B cell (primary cell): Measurements from ENCODE around the gene TANC1. TPM values are rescaled to one million over a fixed set of nuclear protein-coding genes. Genes with fewer than 3 reads are reported as not detected.

ENCODE experiments used
- ATAC-seq: fragments of 200-7000 bp; cut with Tn5 transposase; one replicate; pipeline ENCODE4 v1.10.0; 2021; ENCODE audit warnings: low read depth, mild to moderate bottlenecking, moderate number of reproducible peaks, moderate library complexity
- CTCF ChIA-PET: fragments of 350-600 bp; sonication (Branson Sonifier 250); formaldehyde crosslinking; loops from one replicate; lab custom pipeline; 2021; ENCODE audit warnings: antibody characterized with exemption, inconsistent platforms; lab: Charles Lee
- POLR2A ChIA-PET: fragments of 350-600 bp; sonication (Branson Sonifier 250); formaldehyde crosslinking; loops from one replicate; lab custom pipeline; 2021; ENCODE audit warnings: antibody characterized with exemption; lab: Charles Lee
- DNase-seq: peaks from one replicate; pipeline ENCODE4 v3.0.0; 2013
- H2AFZ ChIP-seq: 2 replicates; pipeline ENCODE4 v1.6.1; 2012; ENCODE audit warnings: mild to moderate bottlenecking, low read depth, low read length; ENCODE audit not compliant: insufficient read depth, poor library complexity, severe bottlenecking
- H3K27ac ChIP-seq, 2 donors: 1 replicate in 1 of 2; 2 replicates in 1 of 2; pipeline ENCODE4 v1.5.1; 2012 to 2013; ENCODE audit warnings: low read length in 2 of 2, mild to moderate bottlenecking in 2 of 2, moderate library complexity in 1 of 2
- H3K27me3 ChIP-seq, 4 experiments: fragments of 200-600 bp in 1 of 4; sonication (generic) in 1 of 4; replicated peaks in 1 of 4; 1 replicate in 2 of 4; 2 replicates in 2 of 4; pipeline versions ENCODE4 v1.6.1 to v1.7.0; 2013 to 2016; ENCODE audit warnings: low read length in 3 of 4, mild to moderate bottlenecking in 2 of 4, mixed read lengths in 1 of 4, moderate library complexity in 1 of 4; ENCODE audit not compliant: insufficient read depth in 4 of 4, control insufficient read depth in 3 of 4; ENCODE audit errors: control extremely low read depth in 1 of 4
- H3K36me3 ChIP-seq, 2 experiments: replicated peaks in 1 of 2; 1 replicate in 1 of 2; 2 replicates in 1 of 2; pipeline versions ENCODE4 v1.6.1 to v1.7.1; 2013; ENCODE audit warnings: low read length in 1 of 2; ENCODE audit not compliant: insufficient read depth in 2 of 2, control insufficient read depth in 1 of 2; ENCODE audit errors: control extremely low read depth in 1 of 2, extremely low read depth in 1 of 2
- H3K4me1 ChIP-seq, 2 donors: fragments of 200-600 bp in 1 of 2; sonication (generic) in 1 of 2; 1 replicate in 1 of 2; 2 replicates in 1 of 2; pipeline versions ENCODE4 v1.5.1 to v1.6.1; 2013 to 2017; ENCODE audit warnings: low read length in 2 of 2; ENCODE audit not compliant: control insufficient read depth in 2 of 2, insufficient read depth in 2 of 2
- H3K4me2 ChIP-seq: replicated peaks from 2 replicates; pipeline ENCODE3; 2012; ENCODE audit warnings: mild to moderate bottlenecking, low read depth, low read length; ENCODE audit not compliant: poor library complexity, severe bottlenecking
- H3K4me3 ChIP-seq, 5 experiments: fragments of 200-600 bp in 1 of 5; sonication (generic) in 1 of 5; 1 replicate in 3 of 5; 2 replicates in 2 of 5; pipeline versions ENCODE4 v1.5.1 to v1.7.0; 2011 to 2016; ENCODE audit warnings: low read length in 4 of 5, mild to moderate bottlenecking in 4 of 5, low read depth in 2 of 5, control low read depth in 1 of 5, moderate library complexity in 1 of 5; ENCODE audit not compliant: insufficient read depth in 1 of 5; ENCODE audit errors: control extremely low read depth in 1 of 5, extremely low read depth in 1 of 5
- H3K79me2 ChIP-seq: fragments of 200-600 bp; sonication (generic); one replicate; pipeline ENCODE4 v1.6.0; 2016; ENCODE audit warnings: low read length; ENCODE audit not compliant: control insufficient read depth, insufficient read depth
- H3K9ac ChIP-seq: fragments of 200-600 bp; sonication (generic); 2 replicates; pipeline ENCODE4 v1.6.1; 2017; ENCODE audit warnings: mild to moderate bottlenecking, low read length, moderate library complexity
- H3K9me3 ChIP-seq, 3 donors: one replicate each; pipeline versions ENCODE4 v1.6.1 to v1.7.1; 2013; ENCODE audit warnings: low read length in 2 of 3; ENCODE audit not compliant: control insufficient read depth in 2 of 3, insufficient read depth in 1 of 3; ENCODE audit errors: control extremely low read depth in 1 of 3
- H4K20me1 ChIP-seq: 2 replicates; pipeline ENCODE4 v1.6.0; 2012; ENCODE audit warnings: mild to moderate bottlenecking, low read length; ENCODE audit not compliant: insufficient read depth, control insufficient read depth, poor library complexity, severe bottlenecking
- H3K27ac Mint-ChIP-seq: one replicate; pipeline ENCODE4 v1.8.0; 2021; ENCODE audit warnings: mixed read lengths
- H3K27me3 Mint-ChIP-seq: one replicate; pipeline ENCODE4 v1.8.0; 2021; ENCODE audit warnings: mixed read lengths
- H3K4me1 Mint-ChIP-seq: one replicate; pipeline ENCODE4 v1.8.0; 2021; ENCODE audit warnings: mixed read lengths
- H3K4me3 Mint-ChIP-seq: one replicate; pipeline ENCODE4 v1.8.0; 2021; ENCODE audit warnings: mixed read lengths
- H3K9me3 Mint-ChIP-seq: one replicate; pipeline ENCODE4 v1.8.0; 2022; ENCODE audit warnings: mixed read lengths; ENCODE audit not compliant: insufficient read depth
- EZH2 ChIP-seq: IDR thresholded peaks from 2 replicates; pipeline ENCODE4 v1.6.1; 2012; ENCODE audit warnings: borderline replicate concordance, low read depth, mild to moderate bottlenecking, moderate library complexity, low read length; ENCODE audit not compliant: insufficient read depth, poor library complexity, severe bottlenecking
- WGBS: methylation state at CpG from one replicate; pipeline ENCODE4 v1.1.5; 2013; ENCODE audit warnings: missing lambda C conversion rate; ENCODE audit not compliant: insufficient coverage; 5-methylcytosine and 5-hydroxymethylcytosine counted together
- intact Hi-C: fragments of 100-400 bp; cut with micrococcal nuclease; formaldehyde crosslinking; loops from one replicate; pipeline ENCODE4 v1.10.0; 2022
- polyA plus RNA-seq: library from polyadenylated mRNA; depleted of rRNA; stranded (reverse); fragments of >200 nt; gene quantifications from 2 replicates; pipeline ENCODE4 v1.2.3, GENCODE V29; 2012
- total RNA-seq, 2 donors: library from RNA; stranded (reverse); fragments of 120-200 nt in 1 of 2; gene quantifications; 1 replicate in 1 of 2; 2 replicates in 1 of 2; pipeline versions ENCODE4 v1.2.3 to v1.2.4, GENCODE V29; 2013 to 2022
- TF ChIP-seq, protein P1 (sequence below): fragments of 200-600 bp; IDR thresholded peaks from one replicate; pipeline ENCODE4 v1.8.0; 2022; ENCODE audit warnings: antibody characterized with exemption, mild to moderate bottlenecking

Gene TANC1
- total and polyA plus RNA-seq, 2 donors (not counting 1 experiment from before 2014, with no cell fraction given) = 0.13 TPM; not detected in 1

GRCh38 chr2:158962074-158962473 lies 6.4 kb upstream of the TANC1 start:
- TF ChIP-seq, protein P1, sequence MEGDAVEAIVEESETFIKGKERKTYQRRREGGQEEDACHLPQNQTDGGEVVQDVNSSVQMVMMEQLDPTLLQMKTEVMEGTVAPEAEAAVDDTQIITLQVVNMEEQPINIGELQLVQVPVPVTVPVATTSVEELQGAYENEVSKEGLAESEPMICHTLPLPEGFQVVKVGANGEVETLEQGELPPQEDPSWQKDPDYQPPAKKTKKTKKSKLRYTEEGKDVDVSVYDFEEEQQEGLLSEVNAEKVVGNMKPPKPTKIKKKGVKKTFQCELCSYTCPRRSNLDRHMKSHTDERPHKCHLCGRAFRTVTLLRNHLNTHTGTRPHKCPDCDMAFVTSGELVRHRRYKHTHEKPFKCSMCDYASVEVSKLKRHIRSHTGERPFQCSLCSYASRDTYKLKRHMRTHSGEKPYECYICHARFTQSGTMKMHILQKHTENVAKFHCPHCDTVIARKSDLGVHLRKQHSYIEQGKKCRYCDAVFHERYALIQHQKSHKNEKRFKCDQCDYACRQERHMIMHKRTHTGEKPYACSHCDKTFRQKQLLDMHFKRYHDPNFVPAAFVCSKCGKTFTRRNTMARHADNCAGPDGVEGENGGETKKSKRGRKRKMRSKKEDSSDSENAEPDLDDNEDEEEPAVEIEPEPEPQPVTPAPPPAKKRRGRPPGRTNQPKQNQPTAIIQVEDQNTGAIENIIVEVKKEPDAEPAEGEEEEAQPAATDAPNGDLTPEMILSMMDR = no peak
- no peak for TF ChIP-seq EZH2
- Histone ChIP-seq H3K4me1 (no peaks in the 10 kb centered on the region), H2AFZ (no peak overlapping the region), H3K9me3 (peaks cover 0 to 5% (median 1%) of the 10 kb centered on the region in 3 donors), H3K9ac (no peak overlapping the region), H3K27me3 (peaks cover 0 to 4% (median 1%) of the 10 kb centered on the region in 4 experiments), H3K4me2 (no peak overlapping the region), H3K36me3 (no peaks in the 10 kb centered on the region), H3K27ac (no peak overlapping the region), H4K20me1 (no peaks in the 10 kb centered on the region), H3K4me3 (no peak overlapping the region), H3K79me2 (no peaks in the 10 kb centered on the region)
- Mint-ChIP-seq H3K27me3 (peaks cover 50% of the 10 kb centered on the region), H3K4me3 (no peak overlapping the region), H3K27ac (no peak overlapping the region), H3K9me3 (no peaks in the 10 kb centered on the region), H3K4me1 (no peaks in the 10 kb centered on the region)
- CTCF ChIA-PET = interaction anchor here (2.0 kb wide), 1 partner anchor 157 kb away, joined by 4 read pairs; no protein-coding TSS in a partner anchor
- POLR2A ChIA-PET = no interaction called here
- intact Hi-C loops = no loop called here
- DNase-seq = no peak
- 91% methylated on average over 1 of the region's 1 CpG for WGBS
- ATAC-seq = no peak

DNA sequence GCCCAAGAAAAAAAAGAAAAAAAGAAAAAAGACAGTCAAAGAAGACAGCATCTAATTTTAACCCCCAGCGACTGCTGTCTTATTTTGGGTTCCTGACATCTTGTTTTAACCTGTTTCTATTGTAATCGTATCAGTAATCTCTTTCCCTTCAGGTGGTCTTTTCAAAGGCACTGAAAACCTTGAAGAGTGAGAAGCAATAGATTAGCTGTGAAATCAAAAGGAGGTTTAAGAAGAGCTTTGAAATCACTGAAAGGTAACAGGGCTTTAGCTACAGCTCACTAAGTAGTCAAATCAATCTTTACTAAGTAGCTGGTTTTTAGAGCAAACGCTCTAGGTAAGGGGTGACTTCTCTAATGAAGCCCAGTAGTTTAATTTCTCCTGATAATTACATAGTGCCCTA lies 5.4 kb upstream of the TANC1 start:
- Mint-ChIP-seq H3K27me3 (peaks cover 52% of the 10 kb centered on the region), H3K27ac (no peak overlapping the region), H3K4me1 (peaks cover 2% of the 10 kb centered on the region), H3K4me3 (no peak overlapping the region), H3K9me3 (no peaks in the 10 kb centered on the region)
- POLR2A ChIA-PET = no interaction called here
- ATAC-seq (no peak), DNase-seq (no peak)
- Histone ChIP-seq H4K20me1 (no peaks in the 10 kb centered on the region), H3K9me3 (peaks cover 0 to 5% (median 1%) of the 10 kb centered on the region in 3 donors), H3K4me2 (no peak overlapping the region), H3K79me2 (no peaks in the 10 kb centered on the region), H3K4me1 (peaks cover 5 to 6% of the 10 kb centered on the region in 2 donors), H3K27ac (no peak overlapping the region), H3K9ac (no peak overlapping the region), H3K36me3 (no peaks in the 10 kb centered on the region), H2AFZ (no peak overlapping the region), H3K27me3 (peaks cover 0 to 11% (median 8%) of the 10 kb centered on the region in 4 experiments), H3K4me3 (no peak overlapping the region)
- CTCF ChIA-PET = interaction anchor here (0.6 to 2.0 kb wide), 2 partner anchors 9 to 156 kb away, joined by 3 to 4 read pairs; no protein-coding TSS in a partner anchor
- intact Hi-C loops = no loop called here
- WGBS = no CpG with 5 or more reads among the region's 3 CpGs
- TF ChIP-seq, protein P1 = no peak
- TF ChIP-seq EZH2 = no peak
